H1 (cell line): ENCODE measurements around the gene UBE3A. TPM values are rescaled to one million over a fixed set of nuclear protein-coding genes. Genes with fewer than 3 reads are reported as not detected.

Experiments
- CTCF ChIA-PET: fragments of 300-600 bp; sonication (Branson Sonifier 250); formaldehyde crosslinking; loops from one replicate; lab custom pipeline; 2021; ENCODE audit not compliant: partially characterized antibody; lab: Charles Lee
- POLR2A ChIA-PET: fragments of 300-600 bp; sonication (Branson Sonifier 250); formaldehyde crosslinking; loops from one replicate; lab custom pipeline; 2021; ENCODE audit warnings: inconsistent platforms; ENCODE audit not compliant: partially characterized antibody; lab: Charles Lee
- DNase-seq, 2 experiments: peaks; one replicate each; pipeline versions ENCODE4 v3.0.0 to v3.0.0-alpha.2; 2010 to 2022; ENCODE audit warnings: low spot score in 2 of 2, low read depth in 1 of 2, mixed read lengths in 1 of 2
- FAIRE-seq: peaks from 2 replicates; lab custom pipeline; 2011; peaks lifted over from hg19 to GRCh38; lab: Jason Lieb, UNC
- H2AFZ ChIP-seq: 2 replicates; pipeline ENCODE4 v1.8.1; 2012; ENCODE audit warnings: low read length, inconsistent platforms
- H2AK5ac ChIP-seq: 2 replicates; pipeline ENCODE4 v1.6.1; 2013; ENCODE audit warnings: low read depth, low read length
- H2BK120ac ChIP-seq: replicated peaks from 2 replicates; pipeline ENCODE3; 2013; ENCODE audit warnings: low read depth, low read length, inconsistent platforms
- H2BK12ac ChIP-seq: 2 replicates; pipeline ENCODE4 v1.6.1; 2013; ENCODE audit warnings: low read depth, low read length
- H2BK15ac ChIP-seq: 2 replicates; pipeline ENCODE4 v1.6.1; 2013; ENCODE audit warnings: low read length
- H2BK20ac ChIP-seq: 2 replicates; pipeline ENCODE4 v1.6.1; 2013; ENCODE audit warnings: low read length
- H2BK5ac ChIP-seq: 2 replicates; pipeline ENCODE4 v1.6.1; 2013; ENCODE audit warnings: low read depth, low read length
- H3K14ac ChIP-seq: 2 replicates; pipeline ENCODE4 v1.6.1; 2013; ENCODE audit warnings: inconsistent platforms; ENCODE audit not compliant: insufficient read length
- H3K18ac ChIP-seq: 2 replicates; pipeline ENCODE4 v1.6.1; 2013; ENCODE audit warnings: low read length; ENCODE audit errors: extremely low read depth
- H3K23ac ChIP-seq: 2 replicates; pipeline ENCODE4 v1.6.1; 2013; ENCODE audit warnings: inconsistent platforms; ENCODE audit not compliant: insufficient read length
- H3K23me2 ChIP-seq: 2 replicates; pipeline ENCODE4 v1.6.1; 2013; ENCODE audit warnings: low read depth, low read length
- H3K27ac ChIP-seq: 2 replicates; pipeline ENCODE4 v1.6.1; 2011; ENCODE audit warnings: low read depth, low read length, inconsistent platforms
- H3K27me3 ChIP-seq, 4 experiments: replicated peaks in 1 of 4; 1 replicate in 1 of 4; 2 replicates in 3 of 4; pipeline versions ENCODE4 v1.6.1 to v1.8.1; 2011 to 2013; ENCODE audit warnings: low read length in 3 of 4, mild to moderate bottlenecking in 3 of 4, inconsistent platforms in 2 of 4, mixed read lengths in 2 of 4, moderate library complexity in 1 of 4; ENCODE audit not compliant: control insufficient read depth in 3 of 4, insufficient read depth in 3 of 4; ENCODE audit errors: extremely low read depth in 1 of 4
- H3K36me3 ChIP-seq, 4 experiments: 2 replicates each; pipeline versions ENCODE4 v1.6.1 to v1.8.1; 2011 to 2013; ENCODE audit warnings: mild to moderate bottlenecking in 4 of 4, low read length in 3 of 4, moderate library complexity in 2 of 4, control low read depth in 1 of 4, inconsistent platforms in 1 of 4; ENCODE audit not compliant: insufficient read depth in 4 of 4, control insufficient read depth in 2 of 4
- H3K4ac ChIP-seq: replicated peaks from 2 replicates; pipeline ENCODE3; 2013; ENCODE audit warnings: low read length, low read depth, mixed read lengths, inconsistent platforms; ENCODE audit not compliant: insufficient read length
- H3K4me1 ChIP-seq, 4 experiments: replicated peaks in 1 of 4; 1 replicate in 1 of 4; 2 replicates in 3 of 4; pipeline versions ENCODE4 v1.6.1 to v1.8.1; 2011 to 2013; ENCODE audit warnings: low read length in 3 of 4, inconsistent platforms in 2 of 4, mixed read lengths in 1 of 4; ENCODE audit not compliant: insufficient read depth in 4 of 4, control insufficient read depth in 3 of 4
- H3K4me2 ChIP-seq, 2 experiments: 2 replicates each; pipeline versions ENCODE4 v1.6.1 to v1.8.1; 2011 to 2013; ENCODE audit warnings: low read depth in 2 of 2, low read length in 2 of 2, control low read depth in 1 of 2, inconsistent platforms in 1 of 2, mild to moderate bottlenecking in 1 of 2; ENCODE audit not compliant: insufficient read depth in 1 of 2
- H3K4me3 ChIP-seq, 4 experiments: fragments of 200-600, 300-600 bp in 1 of 4; sonication (generic), shearing (Covaris generic), sonication (Bioruptor Twin) in 1 of 4; 2 replicates each; pipeline versions ENCODE4 v1.5.1 to v1.8.1; 2011 to 2016; ENCODE audit warnings: low read length in 4 of 4, low read depth in 3 of 4, control low read depth in 2 of 4, inconsistent platforms in 2 of 4, mild to moderate bottlenecking in 2 of 4, mixed read lengths in 1 of 4, moderate library complexity in 1 of 4; ENCODE audit not compliant: insufficient read depth in 2 of 4; ENCODE audit errors: extremely low read depth in 1 of 4
- H3K56ac ChIP-seq: replicated peaks from 2 replicates; pipeline ENCODE3; 2013; ENCODE audit warnings: low read depth, mild to moderate bottlenecking, mixed read lengths, low read length, inconsistent platforms; ENCODE audit not compliant: insufficient read length
- H3K79me1 ChIP-seq: 2 replicates; pipeline ENCODE4 v1.6.1; 2013; ENCODE audit warnings: low read depth, low read length, control low read depth
- H3K79me2 ChIP-seq, 2 experiments: 2 replicates each; pipeline versions ENCODE4 v1.6.1 to v1.8.1; 2012 to 2013; ENCODE audit warnings: low read length in 2 of 2, mild to moderate bottlenecking in 2 of 2, inconsistent platforms in 1 of 2; ENCODE audit not compliant: insufficient read depth in 2 of 2, control insufficient read depth in 1 of 2
- H3K9ac ChIP-seq, 4 experiments: replicated peaks in 1 of 4; 1 replicate in 1 of 4; 2 replicates in 3 of 4; pipeline versions ENCODE4 v1.6.1 to v1.8.1; 2011 to 2013; ENCODE audit warnings: low read depth in 3 of 4, low read length in 3 of 4, control low read depth in 2 of 4, mild to moderate bottlenecking in 2 of 4, moderate library complexity in 2 of 4, inconsistent platforms in 1 of 4; ENCODE audit errors: extremely low read depth in 1 of 4
- H3K9me3 ChIP-seq, 2 experiments: 2 replicates each; pipeline versions ENCODE4 v1.6.1 to v1.8.1; 2012 to 2013; ENCODE audit warnings: mild to moderate bottlenecking in 2 of 2, moderate library complexity in 2 of 2, control low read depth in 1 of 2, inconsistent platforms in 1 of 2, low read depth in 1 of 2, low read length in 1 of 2, mixed read lengths in 1 of 2; ENCODE audit not compliant: insufficient read depth in 2 of 2
- H4K20me1 ChIP-seq, 2 experiments: replicated peaks in 1 of 2; 2 replicates each; pipeline versions ENCODE3 to v1.8.1; 2011 to 2013; ENCODE audit warnings: inconsistent platforms in 2 of 2, low read length in 2 of 2, mild to moderate bottlenecking in 1 of 2; ENCODE audit not compliant: insufficient read depth in 2 of 2, control insufficient read depth in 1 of 2
- H4K5ac ChIP-seq: 2 replicates; pipeline ENCODE4 v1.6.1; 2013; ENCODE audit warnings: low read length, low read depth, mixed read lengths, inconsistent platforms; ENCODE audit not compliant: insufficient read length
- H4K8ac ChIP-seq: 2 replicates; pipeline ENCODE4 v1.8.0; 2013; ENCODE audit warnings: mild to moderate bottlenecking, moderate library complexity, low read length, inconsistent platforms; ENCODE audit not compliant: insufficient read depth; ENCODE audit errors: extremely low read depth
- H4K91ac ChIP-seq: replicated peaks from 2 replicates; pipeline ENCODE3; 2013; ENCODE audit warnings: low read length, mixed read lengths, inconsistent platforms; ENCODE audit not compliant: insufficient read length
- ASH2L ChIP-seq: fragments of 200-600, 300-600 bp; sonication (generic); IDR thresholded peaks from one replicate; pipeline ENCODE4 v1.7.1; 2017; ENCODE audit warnings: low read length
- CREB1 ChIP-seq: IDR thresholded peaks from 2 replicates; pipeline ENCODE4 v1.6.1; 2012; ENCODE audit warnings: inconsistent platforms
- RAD21 ChIP-seq, 2 experiments: IDR thresholded peaks in 1 of 2; conservative IDR thresholded peaks in 1 of 2; 2 replicates each; pipeline ENCODE4 v1.6.1; 2011; ENCODE audit warnings: low read depth in 2 of 2, low read length in 2 of 2, improper control_type of control experiment in 1 of 2, inconsistent platforms in 1 of 2, mild to moderate bottlenecking in 1 of 2, moderate library complexity in 1 of 2
- WGBS, 2 experiments: shearing (Covaris generic) in 1 of 2; methylation state at CpG; one replicate each; pipeline versions ENCODE4 v1.1.6 to v1.1.7; 2013 to 2015; ENCODE audit warnings: low lambda C conversion rate in 2 of 2, mixed read lengths in 2 of 2, inconsistent platforms in 1 of 2, low coverage in 1 of 2, missing lambda C conversion rate in 1 of 2; ENCODE audit not compliant: insufficient replicate concordance in 2 of 2, insufficient coverage in 1 of 2, insufficient read length in 1 of 2; ENCODE audit errors: extremely low coverage in 1 of 2, missing lambda C conversion rate in 1 of 2; 5-methylcytosine and 5-hydroxymethylcytosine counted together
- polyA plus RNA-seq, 7 experiments: library from polyadenylated mRNA; depleted of rRNA in 3 of 7; stranded (reverse) in 5 of 7; unstranded in 2 of 7; fragments of >200 nt in 5 of 7; fragments of 200-250 nt in 2 of 7; gene quantifications; 1 replicate in 5 of 7; 2 replicates in 1 of 7; 4 replicates in 1 of 7; pipeline versions ENCODE4 v1.2.1 to v1.2.3, GENCODE V29; 2011 to 2013; ENCODE audit warnings: missing spikeins in 2 of 7, mixed read lengths in 2 of 7
- total RNA-seq: library from RNA; stranded (reverse); fragmentation: NEBNext Ultra II Directional; extraction: Animal tissue kit (Norgen Biotek cat#: 25700); gene quantifications from 2 replicates; pipeline ENCODE4 v1.2.1, GENCODE V29; 2021
- TF ChIP-seq, protein P1 (sequence below): IDR thresholded peaks from 2 replicates; pipeline ENCODE4 v1.6.1; 2012; ENCODE audit warnings: inconsistent platforms
- TF ChIP-seq, protein P2 (sequence below): IDR thresholded peaks from 2 replicates; pipeline ENCODE4 v1.6.1; 2012; ENCODE audit warnings: inconsistent platforms
- TF ChIP-seq, protein P3 (sequence below), 3 experiments: IDR thresholded peaks; 1 replicate in 2 of 3; 2 replicates in 1 of 3; pipeline versions ENCODE4 v1.5.1 to v1.6.1; 2011; ENCODE audit warnings: low read length in 3 of 3, mild to moderate bottlenecking in 3 of 3, inconsistent platforms in 2 of 3, low read depth in 1 of 3, moderate library complexity in 1 of 3; ENCODE audit not compliant: insufficient read depth in 1 of 3; ENCODE audit errors: control extremely low read depth in 1 of 3

The UBE3A gene
- total and polyA plus RNA-seq, 2 of the 8 experiments (the other 6 are each of a cell fraction or from before 2014, with no cell fraction given), result 13.8 to 110 TPM

DNA sequence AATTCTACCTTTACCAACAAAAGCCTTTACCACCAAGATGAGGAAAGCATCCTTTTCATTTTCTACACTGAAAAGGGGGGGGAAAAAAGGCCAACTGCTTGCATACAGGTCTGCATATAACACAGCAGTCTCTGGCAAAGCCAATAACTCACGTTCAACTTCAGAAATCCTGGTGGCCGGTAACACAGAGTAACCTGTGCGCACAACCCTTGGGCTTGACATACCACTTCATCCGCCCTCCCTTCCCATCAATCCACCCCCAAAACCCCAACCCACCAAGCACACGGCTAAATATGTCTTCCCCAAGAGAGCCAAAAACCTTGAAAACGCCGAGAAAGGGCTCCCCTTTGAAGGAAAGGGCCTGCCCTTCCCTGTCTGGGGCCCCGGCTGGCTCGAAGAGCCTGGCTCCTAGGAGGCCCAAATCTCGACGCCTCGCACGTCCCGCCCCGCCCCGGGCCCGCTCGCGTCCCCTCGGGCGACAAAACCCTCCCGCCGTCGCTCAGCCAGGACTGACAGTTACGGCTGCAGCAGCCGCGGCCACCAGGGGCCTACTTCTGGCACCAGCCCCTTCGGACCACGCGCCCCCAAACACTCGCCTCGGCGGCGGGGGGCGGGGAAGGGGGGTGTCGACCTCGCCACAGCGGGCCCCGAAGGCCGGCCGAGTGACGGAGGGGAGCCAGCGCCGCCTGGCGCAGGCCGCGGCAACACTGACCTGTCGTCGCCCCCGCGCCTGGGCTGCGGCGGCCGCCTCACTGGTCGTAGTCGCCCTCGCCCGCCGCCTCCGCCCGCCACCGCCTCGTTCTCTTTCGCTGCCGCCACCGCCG is 835 bp downstream of the UBE3A start:
- no peak overlapping the region for H2AFZ ChIP-seq
- DNase-seq (peak in 1 of 2 experiments; percentile 78), FAIRE-seq (no peak)
- H3K4me2 ChIP-seq, result peak overlapping the region; percentile 78 to 80
- no peak overlapping the region for H3K14ac ChIP-seq
- H3K36me3 ChIP-seq, result no peaks in the 10 kb centered on the region
- H3K4me1 ChIP-seq, result no peaks in the 10 kb centered on the region; a peak in 3 of 7 replicates
- peak overlapping the region; percentile 89 for H3K56ac ChIP-seq
- no peak overlapping the region for H4K91ac ChIP-seq
- no peak overlapping the region for H3K23ac ChIP-seq
- H3K9ac ChIP-seq, result peak overlapping the region; percentile 90 to 99 (median 95)
- H3K79me2 ChIP-seq, result peaks cover 42 to 51% of the 10 kb centered on the region in 2 experiments
- no peak overlapping the region for H4K5ac ChIP-seq
- H2BK120ac ChIP-seq, result no peak overlapping the region
- no peaks in the 10 kb centered on the region for H3K9me3 ChIP-seq
- H2BK12ac ChIP-seq, result no peak overlapping the region
- H3K27me3 ChIP-seq, result no peaks in the 10 kb centered on the region
- peak overlapping the region; percentile 98 for H3K27ac ChIP-seq
- peaks cover 12 to 19% of the 10 kb centered on the region in 2 experiments for H4K20me1 ChIP-seq
- 3% methylated on average over 23 of the region's 67 CpGs; no CpG with 5 or more reads in 1 of the 2 experiments for WGBS, 2 experiments
- H4K8ac ChIP-seq, result peak overlapping the region; percentile 98
- H2BK20ac ChIP-seq, result no peak overlapping the region
- ChIA-PET POLR2A (interaction anchor here (1.0 to 1.6 kb wide), 6 partner anchors 11 to 122 kb away, joined by 3 to 4 read pairs (median 4); no protein-coding TSS in a partner anchor), CTCF (interaction anchor here (0.7 to 1.2 kb wide), 2 partner anchors 63 to 247 kb away, joined by 3 to 4 read pairs; no protein-coding TSS in a partner anchor)
- H3K79me1 ChIP-seq, result peaks cover 3% of the 10 kb centered on the region; the same call in 1 of the 2 replicates
- H3K18ac ChIP-seq, result peak overlapping the region; percentile 32; the same call in 1 of the 2 replicates
- no peak overlapping the region for H2AK5ac ChIP-seq
- H3K4ac ChIP-seq, result no peak overlapping the region
- H3K4me3 ChIP-seq, result peak overlapping the region; percentile 72 to 80 (median 78)
- H2BK15ac ChIP-seq, result no peak overlapping the region
- H3K23me2 ChIP-seq, result peaks cover 7% of the 10 kb centered on the region
- 0 out of 2 replicates have a peak overlapping the region, but pooled peaks have one; percentile 78 for H2BK5ac ChIP-seq
- TF ChIP-seq, protein P1, sequence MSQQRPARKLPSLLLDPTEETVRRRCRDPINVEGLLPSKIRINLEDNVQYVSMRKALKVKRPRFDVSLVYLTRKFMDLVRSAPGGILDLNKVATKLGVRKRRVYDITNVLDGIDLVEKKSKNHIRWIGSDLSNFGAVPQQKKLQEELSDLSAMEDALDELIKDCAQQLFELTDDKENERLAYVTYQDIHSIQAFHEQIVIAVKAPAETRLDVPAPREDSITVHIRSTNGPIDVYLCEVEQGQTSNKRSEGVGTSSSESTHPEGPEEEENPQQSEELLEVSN, result no peak
- TF ChIP-seq ASH2L (peak; percentile 53), RAD21 (IDR thresholded peaks at IDR 0.05 in 1 of 2, conservative IDR thresholded peaks at IDR 0.05 in 1 of 2; ENCODE audit: low read depth in 2 of 2, low read length in 2 of 2) (peak; percentile 31 to 54; a peak in 3 of 4 replicates), CREB1 (peak; percentile 66)
- TF ChIP-seq, protein P2, sequence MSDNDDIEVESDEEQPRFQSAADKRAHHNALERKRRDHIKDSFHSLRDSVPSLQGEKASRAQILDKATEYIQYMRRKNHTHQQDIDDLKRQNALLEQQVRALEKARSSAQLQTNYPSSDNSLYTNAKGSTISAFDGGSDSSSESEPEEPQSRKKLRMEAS, result peak; percentile 21; the same call in 1 of the 2 replicates
- TF ChIP-seq, protein P3, sequence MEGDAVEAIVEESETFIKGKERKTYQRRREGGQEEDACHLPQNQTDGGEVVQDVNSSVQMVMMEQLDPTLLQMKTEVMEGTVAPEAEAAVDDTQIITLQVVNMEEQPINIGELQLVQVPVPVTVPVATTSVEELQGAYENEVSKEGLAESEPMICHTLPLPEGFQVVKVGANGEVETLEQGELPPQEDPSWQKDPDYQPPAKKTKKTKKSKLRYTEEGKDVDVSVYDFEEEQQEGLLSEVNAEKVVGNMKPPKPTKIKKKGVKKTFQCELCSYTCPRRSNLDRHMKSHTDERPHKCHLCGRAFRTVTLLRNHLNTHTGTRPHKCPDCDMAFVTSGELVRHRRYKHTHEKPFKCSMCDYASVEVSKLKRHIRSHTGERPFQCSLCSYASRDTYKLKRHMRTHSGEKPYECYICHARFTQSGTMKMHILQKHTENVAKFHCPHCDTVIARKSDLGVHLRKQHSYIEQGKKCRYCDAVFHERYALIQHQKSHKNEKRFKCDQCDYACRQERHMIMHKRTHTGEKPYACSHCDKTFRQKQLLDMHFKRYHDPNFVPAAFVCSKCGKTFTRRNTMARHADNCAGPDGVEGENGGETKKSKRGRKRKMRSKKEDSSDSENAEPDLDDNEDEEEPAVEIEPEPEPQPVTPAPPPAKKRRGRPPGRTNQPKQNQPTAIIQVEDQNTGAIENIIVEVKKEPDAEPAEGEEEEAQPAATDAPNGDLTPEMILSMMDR (IDR thresholded peaks at IDR 0.05; ENCODE audit: control extremely low read depth in 1 of 3, insufficient read depth in 1 of 3, low read depth in 1 of 3, low read length in 3 of 3), result peak; percentile 12 to 50 (median 37)
